H9 (cell line): Measurements from ENCODE around the gene AATF. TPM values are rescaled to one million over a fixed set of nuclear protein-coding genes. Genes with fewer than 3 reads are reported as not detected.

Source experiments
- DNase-seq: peaks from one replicate; pipeline ENCODE4 v3.0.0-alpha.2; 2017
- H2AFZ ChIP-seq: one replicate; pipeline ENCODE4 v1.6.1; 2013; ENCODE audit warnings: mild to moderate bottlenecking, low read length, control low read depth, moderate library complexity
- H2AK5ac ChIP-seq: 2 replicates; pipeline ENCODE4 v1.6.1; 2013; ENCODE audit warnings: low read length, control low read depth, mixed read lengths; ENCODE audit not compliant: insufficient read length
- H2BK120ac ChIP-seq: one replicate; pipeline ENCODE4 v1.6.1; 2013; ENCODE audit warnings: low read depth, mild to moderate bottlenecking, low read length, control low read depth, inconsistent platforms; ENCODE audit not compliant: poor library complexity, severe bottlenecking
- H2BK12ac ChIP-seq: 2 replicates; pipeline ENCODE4 v1.6.1; 2013; ENCODE audit warnings: low read length, control low read depth, mixed read lengths, low read depth; ENCODE audit not compliant: insufficient read length
- H2BK15ac ChIP-seq: 2 replicates; pipeline ENCODE4 v1.6.1; 2013; ENCODE audit warnings: low read depth, low read length, control low read depth
- H2BK20ac ChIP-seq: one replicate; pipeline ENCODE4 v1.6.1; 2013; ENCODE audit warnings: low read depth, mild to moderate bottlenecking, low read length, control low read depth, inconsistent platforms; ENCODE audit not compliant: poor library complexity, severe bottlenecking
- H2BK5ac ChIP-seq: 2 replicates; pipeline ENCODE4 v1.6.1; 2013; ENCODE audit warnings: low read length, control low read depth, mixed read lengths; ENCODE audit not compliant: insufficient read length
- H3K14ac ChIP-seq: 2 replicates; pipeline ENCODE4 v1.6.1; 2013; ENCODE audit warnings: low read length, control low read depth; ENCODE audit not compliant: insufficient read depth
- H3K18ac ChIP-seq: 2 replicates; pipeline ENCODE4 v1.6.1; 2013; ENCODE audit warnings: low read depth, mild to moderate bottlenecking, mixed read lengths, low read length, control low read depth; ENCODE audit not compliant: insufficient read length
- H3K23ac ChIP-seq: 2 replicates; pipeline ENCODE4 v1.6.1; 2013; ENCODE audit warnings: low read length, control low read depth, mixed read lengths, low read depth; ENCODE audit not compliant: insufficient read length
- H3K23me2 ChIP-seq: 2 replicates; pipeline ENCODE4 v1.6.1; 2013; ENCODE audit warnings: low read depth, mild to moderate bottlenecking, mixed read lengths, low read length, control low read depth; ENCODE audit not compliant: insufficient read length, poor library complexity, severe bottlenecking
- H3K27ac ChIP-seq: 2 replicates; pipeline ENCODE4 v1.5.1; 2013; ENCODE audit warnings: low read length, control low read depth, mixed read lengths, low read depth; ENCODE audit not compliant: insufficient read length
- H3K27me3 ChIP-seq: 2 replicates; pipeline ENCODE4 v1.6.1; 2013; ENCODE audit warnings: low read length, control low read depth, inconsistent platforms; ENCODE audit not compliant: insufficient read depth
- H3K4ac ChIP-seq: 2 replicates; pipeline ENCODE4 v1.6.1; 2013; ENCODE audit warnings: low read depth, mild to moderate bottlenecking, control low read depth, inconsistent platforms, low read length, moderate library complexity
- H3K4me1 ChIP-seq: 2 replicates; pipeline ENCODE4 v1.6.1; 2013; ENCODE audit warnings: low read length, control low read depth, inconsistent platforms; ENCODE audit not compliant: insufficient read depth
- H3K4me2 ChIP-seq: 2 replicates; pipeline ENCODE4 v1.6.1; 2013; ENCODE audit warnings: low read length, control low read depth, mixed read lengths; ENCODE audit not compliant: insufficient read length, insufficient read depth
- H3K56ac ChIP-seq: 2 replicates; pipeline ENCODE4 v1.6.1; 2013; ENCODE audit warnings: low read depth, mild to moderate bottlenecking, mixed read lengths, low read length, control low read depth; ENCODE audit not compliant: insufficient read length
- H3K79me1 ChIP-seq: 2 replicates; pipeline ENCODE4 v1.6.1; 2013; ENCODE audit warnings: low read depth, mild to moderate bottlenecking, moderate library complexity, low read length, control low read depth, inconsistent platforms; ENCODE audit not compliant: insufficient read depth, poor library complexity, severe bottlenecking
- H3K79me2 ChIP-seq: 2 replicates; pipeline ENCODE4 v1.6.1; 2013; ENCODE audit warnings: low read length, control low read depth, inconsistent platforms; ENCODE audit not compliant: insufficient read depth
- H3K9ac ChIP-seq: 2 replicates; pipeline ENCODE4 v1.6.1; 2013; ENCODE audit warnings: low read length, control low read depth, mixed read lengths; ENCODE audit not compliant: insufficient read length; ENCODE audit errors: extremely low read depth
- H3K9me3 ChIP-seq: one replicate; pipeline ENCODE4 v1.6.1; 2013; ENCODE audit warnings: low read depth, low read length, inconsistent platforms; ENCODE audit not compliant: control insufficient read depth
- H3T11ph ChIP-seq: one replicate; pipeline ENCODE4 v1.6.1; 2013; ENCODE audit warnings: mild to moderate bottlenecking, low read length, control low read depth, inconsistent platforms
- H4K20me1 ChIP-seq: one replicate; pipeline ENCODE4 v1.6.1; 2013; ENCODE audit not compliant: control insufficient read depth, insufficient read length, insufficient read depth
- H4K5ac ChIP-seq: 2 replicates; pipeline ENCODE4 v1.6.1; 2013; ENCODE audit warnings: low read depth, mild to moderate bottlenecking, mixed read lengths, low read length, control low read depth; ENCODE audit not compliant: insufficient read length
- H4K8ac ChIP-seq: replicated peaks from 2 replicates; pipeline ENCODE4 v1.6.1; 2013; ENCODE audit warnings: low read length, control low read depth, mixed read lengths, low read depth; ENCODE audit not compliant: insufficient read length
- H4K91ac ChIP-seq: 2 replicates; pipeline ENCODE4 v1.6.1; 2013; ENCODE audit warnings: low read depth, mild to moderate bottlenecking, moderate library complexity, mixed read lengths, low read length, control low read depth; ENCODE audit not compliant: insufficient read length
- H3K27ac Mint-ChIP-seq, 3 experiments: 2 replicates in 2 of 3; 3 replicates in 1 of 3; pipeline ENCODE4 v1.8.0; 2020 to 2021; ENCODE audit warnings: mixed read lengths in 3 of 3, mild to moderate bottlenecking in 1 of 3, moderate library complexity in 1 of 3
- H3K27me3 Mint-ChIP-seq: 2 replicates; pipeline ENCODE4 v1.8.0; 2021; ENCODE audit warnings: low read depth, mild to moderate bottlenecking, moderate library complexity, mixed read lengths
- H3K36me3 Mint-ChIP-seq, 3 experiments: 2 replicates in 2 of 3; 3 replicates in 1 of 3; pipeline ENCODE4 v1.8.0; 2020 to 2021; ENCODE audit warnings: low read depth in 3 of 3, mixed read lengths in 3 of 3; ENCODE audit not compliant: insufficient read depth in 1 of 3
- H3K4me1 Mint-ChIP-seq, 2 experiments: 2 replicates each; pipeline ENCODE4 v1.8.0; 2020; ENCODE audit warnings: mixed read lengths in 2 of 2
- H3K4me3 Mint-ChIP-seq, 2 experiments: 2 replicates in 1 of 2; 3 replicates in 1 of 2; pipeline ENCODE4 v1.8.0; 2020 to 2021; ENCODE audit warnings: mild to moderate bottlenecking in 2 of 2, mixed read lengths in 2 of 2, moderate library complexity in 1 of 2
- H3K9me3 Mint-ChIP-seq, 2 experiments: 2 replicates in 1 of 2; 3 replicates in 1 of 2; pipeline ENCODE4 v1.8.0; 2020; ENCODE audit warnings: mild to moderate bottlenecking in 2 of 2, mixed read lengths in 2 of 2, moderate library complexity in 1 of 2
- CTCF ChIP-seq: fragments of 200-600 bp; sonication (generic); conservative IDR thresholded peaks from 3 replicates; pipeline ENCODE4 v1.8.0; 2021; ENCODE audit warnings: antibody characterized with exemption, mild to moderate bottlenecking
- WGBS: extraction: QIAGEN DNeasy Blood & Tissue Kit; methylation state at CpG from one replicate; pipeline ENCODE4 v1.1.7; 2013; ENCODE audit warnings: missing lambda C conversion rate, low lambda C conversion rate, mixed read lengths; ENCODE audit not compliant: insufficient read length; ENCODE audit errors: extremely low coverage; 5-methylcytosine and 5-hydroxymethylcytosine counted together
- total RNA-seq: library from RNA; stranded (reverse); gene quantifications from 2 replicates; pipeline ENCODE4 v1.2.1, GENCODE V29; 2021

Gene AATF
- total RNA-seq, 1 experiment from 2014 or later, result 69.6 TPM

GRCh38 chr17:37060928-37061327 lies 112.2 kb downstream of the AATF start:
- no peak overlapping the region for H3K27ac ChIP-seq
- H3T11ph ChIP-seq, result no peak overlapping the region
- no peak overlapping the region for H4K91ac ChIP-seq
- no peaks in the 10 kb centered on the region; a peak in 1 of 5 replicates for H3K9me3 Mint-ChIP-seq
- no peak overlapping the region for H3K4me2 ChIP-seq
- no peak for TF ChIP-seq CTCF
- no peak overlapping the region for H3K9ac ChIP-seq
- H2BK15ac ChIP-seq, result no peak overlapping the region
- H3K27ac Mint-ChIP-seq, result peak overlapping the region; percentile 71 to 81 (median 77); a peak in 5 of 7 replicates
- no peak overlapping the region for H2BK20ac ChIP-seq
- peaks cover 0 to 18% (median 15%) of the 10 kb centered on the region in 3 experiments; a peak in 6 of 7 replicates for H3K36me3 Mint-ChIP-seq
- no peaks in the 10 kb centered on the region for H3K79me1 ChIP-seq
- H3K23me2 ChIP-seq, result no peaks in the 10 kb centered on the region
- peaks cover 51 to 58% of the 10 kb centered on the region in 2 experiments for H3K4me1 Mint-ChIP-seq
- no peaks in the 10 kb centered on the region; the same call in 1 of the 2 replicates for H3K27me3 ChIP-seq
- no peak overlapping the region for H3K18ac ChIP-seq
- no peaks in the 10 kb centered on the region for H3K79me2 ChIP-seq
- no peaks in the 10 kb centered on the region for H3K27me3 Mint-ChIP-seq
- H2BK120ac ChIP-seq, result no peak overlapping the region
- H3K4me3 Mint-ChIP-seq, result no peak overlapping the region
- no CpG with 5 or more reads among the region's 7 CpGs for WGBS
- H4K20me1 ChIP-seq, result no peaks in the 10 kb centered on the region
- H4K5ac ChIP-seq, result no peak overlapping the region
- H2BK12ac ChIP-seq, result no peak overlapping the region
- H3K4ac ChIP-seq, result no peak overlapping the region
- DNase-seq, result no peak
- H3K4me1 ChIP-seq, result peaks cover 20% of the 10 kb centered on the region
- H2BK5ac ChIP-seq, result no peak overlapping the region
- H3K9me3 ChIP-seq, result no peaks in the 10 kb centered on the region
- H2AFZ ChIP-seq, result no peak overlapping the region
- H4K8ac ChIP-seq, result no peak overlapping the region
- no peak overlapping the region for H3K23ac ChIP-seq
- H3K56ac ChIP-seq, result no peak overlapping the region
- H2AK5ac ChIP-seq, result no peak overlapping the region
- 0 out of 2 replicates have a peak overlapping the region, but pooled peaks have one; percentile 1 for H3K14ac ChIP-seq
